Gastrocnemius medialis (tissue), 4 donors: ENCODE measurements around the gene TSHR.

Experiments
- CTCF ChIP-seq, 5 experiments: fragments of 450-650 bp in 3 of 5; fragments of 200-600 bp in 2 of 5; sonication (generic) in 2 of 5; IDR thresholded peaks in 4 of 5; conservative IDR thresholded peaks in 1 of 5; 1 replicate in 4 of 5; 2 replicates in 1 of 5; pipeline ENCODE4 v1.5.1; 2016 to 2019; ENCODE audit warnings: antibody characterized with exemption in 5 of 5, mild to moderate bottlenecking in 3 of 5, moderate library complexity in 3 of 5
- POLR2A ChIP-seq, 2 donors: fragments of 450-650 bp; IDR thresholded peaks; one replicate each; pipeline ENCODE4 v1.6.1; 2017; ENCODE audit warnings: antibody characterized with exemption in 2 of 2, mild to moderate bottlenecking in 2 of 2, moderate library complexity in 2 of 2

GRCh38 chr14:80996049-80996901, 40.9 kb downstream of the TSHR start:
- TF ChIP-seq CTCF (IDR thresholded peaks at IDR 0.05 in 4 of 5, conservative IDR thresholded peaks at IDR 0.05 in 1 of 5) (peak; percentile 43 to 71 (median 54)), POLR2A (IDR thresholded peaks at IDR 0.05) (no peak)
